GM21423 (cell line): Measurements from ENCODE around the gene AATK.

Experiments used
- ATAC-seq: cut with Tn5 transposase; IDR thresholded peaks from one replicate; pipeline ENCODE4 v1.9.1; 2021; ENCODE audit warnings: mild to moderate bottlenecking, moderate library complexity; ENCODE audit not compliant: unreplicated experiment

AATK gene, protein sequence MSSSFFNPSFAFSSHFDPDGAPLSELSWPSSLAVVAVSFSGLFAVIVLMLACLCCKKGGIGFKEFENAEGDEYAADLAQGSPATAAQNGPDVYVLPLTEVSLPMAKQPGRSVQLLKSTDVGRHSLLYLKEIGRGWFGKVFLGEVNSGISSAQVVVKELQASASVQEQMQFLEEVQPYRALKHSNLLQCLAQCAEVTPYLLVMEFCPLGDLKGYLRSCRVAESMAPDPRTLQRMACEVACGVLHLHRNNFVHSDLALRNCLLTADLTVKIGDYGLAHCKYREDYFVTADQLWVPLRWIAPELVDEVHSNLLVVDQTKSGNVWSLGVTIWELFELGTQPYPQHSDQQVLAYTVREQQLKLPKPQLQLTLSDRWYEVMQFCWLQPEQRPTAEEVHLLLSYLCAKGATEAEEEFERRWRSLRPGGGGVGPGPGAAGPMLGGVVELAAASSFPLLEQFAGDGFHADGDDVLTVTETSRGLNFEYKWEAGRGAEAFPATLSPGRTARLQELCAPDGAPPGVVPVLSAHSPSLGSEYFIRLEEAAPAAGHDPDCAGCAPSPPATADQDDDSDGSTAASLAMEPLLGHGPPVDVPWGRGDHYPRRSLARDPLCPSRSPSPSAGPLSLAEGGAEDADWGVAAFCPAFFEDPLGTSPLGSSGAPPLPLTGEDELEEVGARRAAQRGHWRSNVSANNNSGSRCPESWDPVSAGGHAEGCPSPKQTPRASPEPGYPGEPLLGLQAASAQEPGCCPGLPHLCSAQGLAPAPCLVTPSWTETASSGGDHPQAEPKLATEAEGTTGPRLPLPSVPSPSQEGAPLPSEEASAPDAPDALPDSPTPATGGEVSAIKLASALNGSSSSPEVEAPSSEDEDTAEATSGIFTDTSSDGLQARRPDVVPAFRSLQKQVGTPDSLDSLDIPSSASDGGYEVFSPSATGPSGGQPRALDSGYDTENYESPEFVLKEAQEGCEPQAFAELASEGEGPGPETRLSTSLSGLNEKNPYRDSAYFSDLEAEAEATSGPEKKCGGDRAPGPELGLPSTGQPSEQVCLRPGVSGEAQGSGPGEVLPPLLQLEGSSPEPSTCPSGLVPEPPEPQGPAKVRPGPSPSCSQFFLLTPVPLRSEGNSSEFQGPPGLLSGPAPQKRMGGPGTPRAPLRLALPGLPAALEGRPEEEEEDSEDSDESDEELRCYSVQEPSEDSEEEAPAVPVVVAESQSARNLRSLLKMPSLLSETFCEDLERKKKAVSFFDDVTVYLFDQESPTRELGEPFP (N-terminal part only)

GRCh38 chr17:81166033-81166492 is at the start of gene AATK:
Gene AATK, minus strand, starts transcription at chr17:81166221. Its CDS starts 229 bp downstream, at chr17:81165992.
- no peak for ATAC-seq

DNA sequence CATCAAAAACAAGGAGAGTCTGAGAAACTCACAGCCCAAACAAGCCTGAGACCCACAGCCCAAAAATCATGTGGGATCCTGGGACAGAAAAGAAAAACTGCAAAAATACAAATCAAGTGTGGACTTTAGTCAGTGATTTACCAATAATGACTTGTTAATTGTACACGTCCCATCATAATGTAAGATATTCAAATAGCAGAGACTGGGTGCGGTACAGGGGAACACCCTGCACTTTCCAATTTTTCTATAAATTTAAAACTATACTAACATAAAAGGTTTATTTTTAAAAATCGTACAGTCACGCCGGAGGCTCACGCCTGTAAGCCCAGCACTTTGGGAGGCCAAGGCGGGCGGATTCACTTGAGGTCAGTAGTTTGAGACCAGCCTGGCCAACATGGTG is 48.0 kb upstream of the AATK start:
- ATAC-seq = no peak

GRCh38 chr17:81212365-81212764 is 46.3 kb upstream of the AATK start:
- no peak for ATAC-seq

DNA sequence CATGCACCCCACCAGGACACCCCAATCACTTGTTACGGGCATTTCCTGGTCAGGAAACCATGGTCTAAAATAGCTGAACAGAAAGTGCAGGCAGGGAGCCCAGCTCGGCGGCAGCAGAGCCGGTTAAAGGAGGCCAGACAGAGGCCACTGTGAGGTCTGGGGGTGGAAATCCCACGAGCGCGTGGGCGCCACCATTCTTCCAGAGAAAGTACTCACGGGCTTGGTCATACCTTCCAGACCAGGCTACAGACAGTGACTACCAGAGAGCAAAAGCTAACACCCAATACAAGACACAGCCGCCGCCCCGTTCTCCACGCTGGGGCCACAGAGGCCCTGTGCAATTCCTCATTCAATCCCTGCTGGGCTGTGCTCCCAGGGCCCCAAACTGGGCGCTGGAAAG is 44.8 kb upstream of the AATK start:
- ATAC-seq = no peak

- no peak for ATAC-seq
These were observed 44.4 kb upstream of the AATK start for GRCh38 chr17:81210466-81210865.

- ATAC-seq = no peak
These were observed 43.1 kb upstream of the AATK start for GRCh38 chr17:81209141-81209540.

GRCh38 chr17:81208651-81209050 is 42.6 kb upstream of the AATK start:
- ATAC-seq = no peak

DNA sequence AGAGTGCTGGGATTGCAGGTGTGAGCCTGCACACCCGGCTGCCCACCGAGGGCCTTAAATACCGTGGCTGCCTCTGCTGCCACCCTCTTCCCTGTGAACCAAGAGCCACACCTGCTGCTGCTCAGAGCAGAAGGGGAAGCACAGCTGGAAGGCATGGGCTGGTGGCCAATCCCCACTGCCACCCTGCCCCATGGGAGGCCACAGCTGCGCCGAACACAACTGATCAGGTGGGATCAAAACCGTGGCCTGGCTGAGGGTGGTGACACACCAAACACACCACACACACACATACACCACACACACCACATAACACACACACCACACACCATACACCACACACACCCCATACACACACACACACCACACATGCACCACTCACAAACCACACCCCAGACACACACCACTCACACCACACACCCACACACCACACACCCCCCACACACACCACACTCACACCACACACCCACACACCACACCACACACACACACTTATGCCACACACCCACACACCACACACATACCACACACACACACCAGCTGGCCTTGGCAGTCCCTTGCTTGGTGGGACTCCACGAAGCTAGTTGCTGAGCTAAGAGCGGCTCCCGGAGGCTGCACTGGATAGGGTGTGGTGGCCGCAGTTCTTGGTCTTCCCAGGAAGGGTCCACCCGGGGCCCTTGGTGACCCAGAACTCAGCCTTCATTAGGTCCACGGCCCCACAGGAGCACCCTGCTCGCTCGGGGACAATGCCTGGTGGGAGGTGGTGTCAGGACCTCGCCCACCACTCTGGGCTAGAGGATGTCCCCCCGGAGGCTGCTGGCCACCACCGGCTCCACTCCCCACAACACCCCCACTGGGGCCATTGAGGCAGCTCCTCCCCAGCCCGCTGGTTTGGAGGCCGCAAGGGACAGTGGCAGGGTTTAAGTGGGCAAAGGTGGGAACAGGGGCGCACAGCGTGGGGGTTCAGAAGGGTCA is 41.9 kb upstream of the AATK start:
- no peak for ATAC-seq

DNA sequence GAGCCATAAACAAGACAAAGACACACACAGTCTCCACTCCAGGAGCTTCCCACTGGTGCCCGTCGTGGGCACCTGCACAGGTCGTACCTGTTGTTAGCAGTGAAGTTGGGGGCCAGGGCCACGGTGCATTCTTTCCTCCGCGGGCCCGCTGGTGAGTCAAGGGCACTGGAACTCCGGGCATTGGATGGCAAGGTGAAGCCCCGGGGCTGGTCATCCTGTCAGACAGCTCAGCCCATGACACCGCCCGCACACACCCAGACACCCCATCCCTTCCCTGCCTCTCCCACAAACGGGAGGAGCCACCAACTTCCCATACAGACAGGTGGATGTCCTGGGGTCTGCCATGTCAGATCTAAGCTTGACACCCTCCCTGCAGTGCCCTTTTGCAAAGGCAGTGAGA is 40.6 kb upstream of the AATK start:
- ATAC-seq = no peak

- no peak for ATAC-seq
These were observed 40.1 kb upstream of the AATK start for GRCh38 chr17:81206166-81206565.

DNA sequence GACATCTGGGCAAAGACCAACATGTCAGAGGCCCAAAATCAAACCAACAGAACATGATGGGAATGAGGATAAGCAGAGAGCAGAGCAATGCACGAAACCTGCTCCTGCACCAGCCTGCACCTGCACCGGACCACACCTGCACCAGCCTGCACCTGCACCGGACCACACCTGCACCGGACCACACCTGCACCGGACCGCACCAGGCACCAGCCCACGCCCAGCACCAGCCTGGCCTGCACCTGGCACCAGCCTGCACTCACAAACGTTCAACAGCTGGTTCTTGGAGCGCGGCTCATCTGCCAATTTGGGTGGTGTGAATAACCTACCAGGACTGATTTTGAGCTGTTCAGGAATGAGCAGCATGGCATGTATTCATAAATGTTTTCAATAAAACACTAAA is 38.6 kb upstream of the AATK start:
- ATAC-seq = no peak

- ATAC-seq = no peak
These were observed 37.1 kb upstream of the AATK start for GRCh38 chr17:81203136-81203535.

GRCh38 chr17:81202318-81202717 is 36.3 kb upstream of the AATK start:
- ATAC-seq = no peak

DNA sequence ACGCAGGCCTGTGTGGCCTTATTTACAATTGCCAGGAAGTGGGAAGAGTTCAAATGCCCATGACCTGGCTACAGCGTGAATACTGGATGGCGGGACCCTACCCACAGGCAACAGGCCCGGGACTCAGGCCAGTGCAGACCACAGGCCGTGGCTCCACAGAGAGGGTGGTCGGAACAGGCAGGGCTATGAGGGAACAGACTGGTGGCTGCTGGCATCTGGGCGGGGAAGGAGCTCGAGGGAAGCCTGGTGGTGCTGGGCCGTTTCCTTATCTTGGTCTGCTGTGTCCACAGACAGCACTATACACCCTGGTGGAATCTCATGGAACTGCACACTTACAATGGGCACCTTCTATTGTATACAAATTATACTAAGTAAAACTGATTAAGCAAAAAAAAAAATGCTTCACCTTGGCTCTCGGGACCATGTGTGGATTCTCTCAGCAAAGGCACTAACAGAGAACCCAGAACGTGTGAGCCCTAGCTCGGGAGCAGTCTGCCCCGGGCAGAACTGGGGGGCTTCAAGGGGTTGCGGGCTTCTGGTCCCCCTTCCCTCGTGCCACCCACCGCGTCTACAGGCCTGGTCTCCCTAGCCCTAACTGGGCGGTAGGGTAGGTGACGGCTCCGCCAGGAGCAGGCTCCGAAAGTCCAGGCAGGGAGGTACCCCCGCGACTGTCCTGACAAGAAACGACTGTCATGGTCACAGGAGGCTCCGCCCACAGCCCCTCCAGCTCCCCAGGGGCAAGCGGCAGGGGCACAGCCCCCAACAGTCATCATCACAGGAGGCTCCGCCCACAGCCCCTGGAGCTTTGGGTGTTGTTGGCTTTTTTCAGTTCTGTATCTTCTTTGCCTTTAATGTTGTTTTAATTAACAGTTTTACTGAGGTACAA is 34.9 kb upstream of the AATK start:
- ATAC-seq = no peak

DNA sequence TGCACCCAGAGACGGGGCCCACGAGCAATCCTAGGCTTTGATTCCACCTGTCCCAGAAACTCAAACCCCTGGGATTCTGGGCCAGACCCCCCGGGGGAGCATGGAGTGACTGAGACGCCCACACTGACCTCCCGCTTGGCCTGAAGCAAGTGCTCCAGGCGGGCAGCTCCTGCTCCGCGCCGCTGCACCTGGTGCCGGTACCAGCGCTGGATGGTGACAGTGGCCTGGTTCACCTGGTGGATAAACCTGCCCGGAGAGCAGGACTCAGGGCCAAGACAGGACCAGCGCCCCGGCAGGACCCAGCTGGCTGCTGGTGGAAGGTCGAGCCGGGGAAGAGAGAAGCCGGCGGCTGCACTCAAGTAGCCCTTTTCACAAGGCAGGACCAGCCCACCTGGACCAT is 34.2 kb upstream of the AATK start:
- ATAC-seq = no peak

DNA sequence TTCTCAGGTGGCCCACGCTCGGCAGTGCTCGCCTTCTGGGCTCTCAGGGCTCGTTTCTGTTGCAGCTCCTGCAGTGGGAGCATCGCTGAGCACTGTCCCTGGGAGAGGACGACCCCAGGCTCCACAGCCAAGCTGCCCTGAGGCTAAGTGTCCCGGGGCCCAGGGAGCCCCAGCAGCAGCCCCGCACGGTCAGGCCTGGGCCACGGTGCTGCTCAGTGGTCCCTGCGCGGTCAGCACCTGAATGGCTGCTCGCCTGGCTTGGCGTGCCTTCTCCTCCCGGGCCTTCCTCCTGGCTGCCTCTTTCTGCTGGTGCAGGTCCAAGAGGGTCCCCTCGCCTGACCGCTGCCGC is 33.4 kb upstream of the AATK start:
- no peak for ATAC-seq

- no peak for ATAC-seq
These were observed 32.9 kb upstream of the AATK start for GRCh38 chr17:81198826-81199481.

DNA sequence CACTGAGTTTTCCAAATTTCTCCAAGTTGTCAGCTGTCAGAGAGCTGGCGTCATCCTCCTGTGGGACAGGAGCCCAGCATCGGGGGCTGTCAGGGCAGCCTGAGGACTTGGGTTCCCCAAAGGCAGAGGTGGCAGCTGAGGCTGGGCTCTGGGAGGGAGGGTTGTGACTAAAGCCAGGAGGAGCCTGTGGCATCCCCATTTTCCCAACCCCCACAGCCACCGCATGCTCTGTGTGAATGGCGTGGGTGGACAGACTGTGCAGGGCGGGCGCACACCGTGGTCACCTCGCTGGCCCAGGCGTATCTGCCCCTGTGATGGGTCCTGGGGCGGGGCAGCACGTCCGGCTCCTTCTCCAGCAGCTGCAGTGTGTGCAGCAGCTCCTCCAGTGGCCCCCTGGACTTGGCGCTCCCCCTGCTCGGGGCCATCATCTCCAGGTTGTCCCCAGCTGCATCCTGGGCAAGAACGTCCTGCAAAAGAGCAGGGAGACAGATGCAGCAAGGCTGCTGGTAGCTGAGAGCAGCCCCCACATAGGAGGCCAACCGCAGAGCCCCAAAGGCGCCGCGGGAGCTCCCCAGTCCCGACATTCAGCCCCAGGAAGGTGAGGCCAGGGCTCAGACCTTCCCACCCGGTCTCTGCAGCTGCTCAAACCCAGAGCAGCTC is 31.9 kb upstream of the AATK start:
- ATAC-seq = no peak
